Ishikawa (cell line): ENCODE results near the gene STAMBP.
A peak's percentile ranks its signal among the peaks of the same experiment; 100 is the strongest.

Experiments
- CEBPB ChIP-seq: IDR thresholded peaks from 2 replicates; pipeline ENCODE4 v1.6.1; 2012
- EGR1 ChIP-seq: IDR thresholded peaks from 2 replicates; pipeline ENCODE4 v1.6.1; 2012
- EP300 ChIP-seq: IDR thresholded peaks from 2 replicates; pipeline ENCODE4 v1.6.1; 2012; ENCODE audit warnings: borderline replicate concordance
- FOXM1 ChIP-seq: IDR thresholded peaks from 2 replicates; pipeline ENCODE4 v1.6.1; 2012; ENCODE audit warnings: low read depth, borderline replicate concordance
- MAX ChIP-seq: IDR thresholded peaks from 2 replicates; pipeline ENCODE4 v1.6.1; 2012
- RAD21 ChIP-seq: IDR thresholded peaks from 2 replicates; pipeline ENCODE4 v1.6.1; 2012; ENCODE audit warnings: low read depth
- REST ChIP-seq: IDR thresholded peaks from 2 replicates; pipeline ENCODE4 v1.6.1; 2012; ENCODE audit warnings: low read depth, mild to moderate bottlenecking
- TAF1 ChIP-seq: IDR thresholded peaks from 2 replicates; pipeline ENCODE4 v1.6.1; 2012; ENCODE audit warnings: low read depth, mild to moderate bottlenecking
- TCF12 ChIP-seq: IDR thresholded peaks from 2 replicates; pipeline ENCODE4 v1.6.1; 2012; ENCODE audit warnings: low read depth
- TEAD4 ChIP-seq: IDR thresholded peaks from 2 replicates; pipeline ENCODE4 v1.6.1; 2012
- USF1 ChIP-seq: IDR thresholded peaks from 2 replicates; pipeline ENCODE4 v1.6.1; 2012
- YY1 ChIP-seq: IDR thresholded peaks from 2 replicates; pipeline ENCODE4 v1.6.1; 2012; ENCODE audit warnings: low read depth

GRCh38 chr2:73907840-73908452 lies 79.2 kb downstream of the STAMBP start:
- TF ChIP-seq TEAD4 (peak; percentile 79), TCF12 (peak; percentile 90), TAF1 (no peak), RAD21 (peak; percentile 52; the same call in 1 of the 2 replicates), REST (no peak), YY1 (no peak), MAX (no peak), FOXM1 (no peak), EGR1 (no peak), CEBPB (peak; percentile 94), EP300 (peak; percentile 65; the same call in 1 of the 2 replicates), USF1 (peak; percentile 77)
